Osteoblast (primary cell): ENCODE data around the gene HSH2D. TPM values are rescaled to one million over a fixed set of nuclear protein-coding genes. Genes with fewer than 3 reads are reported as not detected.

Source experiments
- DNase-seq: peaks from one replicate; pipeline ENCODE4 v3.0.0; 2011; ENCODE audit warnings: low spot score, mixed read lengths; ENCODE audit not compliant: insufficient read length; ENCODE audit errors: missing footprints
- H2AFZ ChIP-seq: 2 replicates; pipeline ENCODE4 v1.6.0; 2011; ENCODE audit warnings: mild to moderate bottlenecking, low read length
- H3K27ac ChIP-seq: 2 replicates; pipeline ENCODE4 v1.5.1; 2011; ENCODE audit warnings: mild to moderate bottlenecking, low read depth, low read length, moderate library complexity
- H3K27me3 ChIP-seq: 2 replicates; pipeline ENCODE4 v1.6.0; 2012; ENCODE audit warnings: mild to moderate bottlenecking, control low read depth, inconsistent platforms, low read length, moderate library complexity; ENCODE audit not compliant: insufficient read depth
- H3K36me3 ChIP-seq: 2 replicates; pipeline ENCODE4 v1.5.1; 2011; ENCODE audit warnings: mild to moderate bottlenecking, low read length, control low read depth, moderate library complexity; ENCODE audit not compliant: insufficient read depth
- H3K4me1 ChIP-seq: 2 replicates; pipeline ENCODE4 v1.5.1; 2011; ENCODE audit warnings: mild to moderate bottlenecking, low read length, control low read depth, moderate library complexity; ENCODE audit not compliant: insufficient read depth
- H3K4me2 ChIP-seq: 2 replicates; pipeline ENCODE4 v1.6.0; 2011; ENCODE audit warnings: mild to moderate bottlenecking, low read length; ENCODE audit not compliant: insufficient read depth
- H3K4me3 ChIP-seq: fragments of 200-600 bp; sonication (generic); 3 replicates; pipeline ENCODE4 v1.5.1; 2012; ENCODE audit warnings: mild to moderate bottlenecking, low read length, inconsistent platforms; ENCODE audit not compliant: insufficient read depth
- H3K79me2 ChIP-seq: 2 replicates; pipeline ENCODE4 v1.6.0; 2012; ENCODE audit warnings: mild to moderate bottlenecking, low read length, control low read depth, inconsistent platforms; ENCODE audit not compliant: insufficient read depth
- H3K9me3 ChIP-seq: 2 replicates; pipeline ENCODE4 v1.5.1; 2011; ENCODE audit warnings: low read depth, low read length, control low read depth
- H4K20me1 ChIP-seq: 2 replicates; pipeline ENCODE4 v1.6.0; 2012; ENCODE audit warnings: mild to moderate bottlenecking, low read length, control low read depth; ENCODE audit not compliant: insufficient read depth
- total RNA-seq: library from RNA; depleted of rRNA; stranded (reverse); fragments of >200 nt; gene quantifications from 2 replicates; pipeline ENCODE4 v1.2.3, GENCODE V29; 2012
- TF ChIP-seq, protein P1 (sequence below): IDR thresholded peaks from 2 replicates; pipeline ENCODE4 v1.5.1; 2011; ENCODE audit warnings: mild to moderate bottlenecking, low read depth, low read length, moderate library complexity; ENCODE audit errors: extremely low read depth

Gene HSH2D
- total RNA-seq, 1 donor = 0.36 TPM

DNA sequence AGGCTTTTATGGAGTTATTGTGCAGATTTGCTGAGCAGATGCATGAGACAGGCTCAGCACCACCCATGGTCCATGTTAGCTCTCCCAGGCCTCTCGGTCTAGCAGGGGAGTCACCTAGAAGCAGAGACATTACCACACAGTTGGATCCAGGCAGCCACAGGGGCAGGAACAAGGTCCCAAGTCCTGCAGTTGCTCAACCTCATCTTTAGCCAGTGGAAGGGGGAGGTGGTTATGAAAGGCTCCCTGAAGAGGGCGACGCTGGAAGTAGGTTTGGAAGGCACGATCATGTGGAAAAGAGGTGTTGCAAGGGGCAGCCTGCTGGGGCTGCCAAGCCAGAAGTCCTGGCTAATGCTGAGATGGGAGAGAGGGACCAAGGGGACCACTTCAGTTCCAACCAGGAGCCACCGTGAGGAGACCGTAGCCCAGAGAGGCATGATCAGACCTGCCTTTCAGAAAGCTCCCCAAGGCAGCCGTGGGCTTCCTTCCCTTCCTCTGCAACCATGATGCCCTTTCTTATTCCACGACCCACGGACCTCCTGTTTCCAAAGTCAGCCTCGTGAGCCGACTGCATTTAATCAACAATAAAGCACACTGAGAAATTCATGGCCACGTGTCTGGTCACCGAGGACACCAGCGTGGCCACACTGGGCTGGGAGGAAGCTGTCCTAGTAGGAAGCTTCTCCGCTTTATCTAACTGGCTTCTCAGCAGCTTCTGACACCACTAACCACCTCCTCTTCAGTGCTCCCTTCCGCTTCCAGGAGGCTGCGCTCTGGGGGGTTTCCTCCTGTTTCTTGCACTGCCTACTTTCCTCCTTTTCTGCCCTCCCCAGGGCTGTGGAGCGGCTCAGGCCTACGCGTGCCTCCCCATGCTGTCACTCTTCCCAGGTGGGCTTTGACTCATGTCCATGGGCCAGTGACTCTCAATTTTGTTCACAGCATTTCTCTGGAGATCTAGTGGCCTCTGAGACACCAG is 56.8 kb downstream of the HSH2D start:
- Histone ChIP-seq H3K4me1 (peaks cover 50% of the 10 kb centered on the region), H3K9me3 (no peaks in the 10 kb centered on the region), H2AFZ (no peak overlapping the region), H4K20me1 (peaks cover 60% of the 10 kb centered on the region), H3K4me3 (no peak overlapping the region), H3K4me2 (peak overlapping the region; percentile 97), H3K36me3 (peaks cover 28% of the 10 kb centered on the region), H3K27ac (no peak overlapping the region), H3K79me2 (peaks cover 64% of the 10 kb centered on the region), H3K27me3 (no peaks in the 10 kb centered on the region)
- peak; percentile 86 for DNase-seq
- TF ChIP-seq, protein P1, sequence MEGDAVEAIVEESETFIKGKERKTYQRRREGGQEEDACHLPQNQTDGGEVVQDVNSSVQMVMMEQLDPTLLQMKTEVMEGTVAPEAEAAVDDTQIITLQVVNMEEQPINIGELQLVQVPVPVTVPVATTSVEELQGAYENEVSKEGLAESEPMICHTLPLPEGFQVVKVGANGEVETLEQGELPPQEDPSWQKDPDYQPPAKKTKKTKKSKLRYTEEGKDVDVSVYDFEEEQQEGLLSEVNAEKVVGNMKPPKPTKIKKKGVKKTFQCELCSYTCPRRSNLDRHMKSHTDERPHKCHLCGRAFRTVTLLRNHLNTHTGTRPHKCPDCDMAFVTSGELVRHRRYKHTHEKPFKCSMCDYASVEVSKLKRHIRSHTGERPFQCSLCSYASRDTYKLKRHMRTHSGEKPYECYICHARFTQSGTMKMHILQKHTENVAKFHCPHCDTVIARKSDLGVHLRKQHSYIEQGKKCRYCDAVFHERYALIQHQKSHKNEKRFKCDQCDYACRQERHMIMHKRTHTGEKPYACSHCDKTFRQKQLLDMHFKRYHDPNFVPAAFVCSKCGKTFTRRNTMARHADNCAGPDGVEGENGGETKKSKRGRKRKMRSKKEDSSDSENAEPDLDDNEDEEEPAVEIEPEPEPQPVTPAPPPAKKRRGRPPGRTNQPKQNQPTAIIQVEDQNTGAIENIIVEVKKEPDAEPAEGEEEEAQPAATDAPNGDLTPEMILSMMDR = no peak

DNA sequence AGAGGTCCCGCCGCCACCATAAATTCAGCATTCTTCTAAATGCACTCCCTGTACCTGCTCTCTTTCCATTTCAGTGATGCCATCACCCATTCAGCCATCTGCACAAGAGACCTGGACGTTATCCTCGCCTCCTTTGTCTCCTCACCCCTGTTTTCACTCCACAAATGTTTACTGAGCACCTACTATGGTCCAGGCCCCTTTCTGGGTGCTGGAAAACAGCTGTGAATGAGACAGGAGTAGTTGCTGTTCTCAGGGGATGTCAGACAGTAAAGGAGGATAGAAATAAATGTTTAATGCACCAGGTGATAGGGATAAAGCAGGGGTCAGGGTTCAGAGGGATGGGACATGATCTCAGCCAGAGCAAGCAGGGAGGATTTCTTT is 57.5 kb downstream of the HSH2D start:
- Histone ChIP-seq H3K4me3 (no peak overlapping the region), H3K36me3 (peaks cover 35% of the 10 kb centered on the region), H3K4me2 (no peak overlapping the region), H2AFZ (no peak overlapping the region), H3K4me1 (peaks cover 45% of the 10 kb centered on the region), H3K9me3 (no peaks in the 10 kb centered on the region), H3K79me2 (peaks cover 70% of the 10 kb centered on the region), H3K27me3 (no peaks in the 10 kb centered on the region), H4K20me1 (peaks cover 67% of the 10 kb centered on the region), H3K27ac (no peak overlapping the region)
- TF ChIP-seq, protein P1 = no peak
- DNase-seq = peak; percentile 59

DNA sequence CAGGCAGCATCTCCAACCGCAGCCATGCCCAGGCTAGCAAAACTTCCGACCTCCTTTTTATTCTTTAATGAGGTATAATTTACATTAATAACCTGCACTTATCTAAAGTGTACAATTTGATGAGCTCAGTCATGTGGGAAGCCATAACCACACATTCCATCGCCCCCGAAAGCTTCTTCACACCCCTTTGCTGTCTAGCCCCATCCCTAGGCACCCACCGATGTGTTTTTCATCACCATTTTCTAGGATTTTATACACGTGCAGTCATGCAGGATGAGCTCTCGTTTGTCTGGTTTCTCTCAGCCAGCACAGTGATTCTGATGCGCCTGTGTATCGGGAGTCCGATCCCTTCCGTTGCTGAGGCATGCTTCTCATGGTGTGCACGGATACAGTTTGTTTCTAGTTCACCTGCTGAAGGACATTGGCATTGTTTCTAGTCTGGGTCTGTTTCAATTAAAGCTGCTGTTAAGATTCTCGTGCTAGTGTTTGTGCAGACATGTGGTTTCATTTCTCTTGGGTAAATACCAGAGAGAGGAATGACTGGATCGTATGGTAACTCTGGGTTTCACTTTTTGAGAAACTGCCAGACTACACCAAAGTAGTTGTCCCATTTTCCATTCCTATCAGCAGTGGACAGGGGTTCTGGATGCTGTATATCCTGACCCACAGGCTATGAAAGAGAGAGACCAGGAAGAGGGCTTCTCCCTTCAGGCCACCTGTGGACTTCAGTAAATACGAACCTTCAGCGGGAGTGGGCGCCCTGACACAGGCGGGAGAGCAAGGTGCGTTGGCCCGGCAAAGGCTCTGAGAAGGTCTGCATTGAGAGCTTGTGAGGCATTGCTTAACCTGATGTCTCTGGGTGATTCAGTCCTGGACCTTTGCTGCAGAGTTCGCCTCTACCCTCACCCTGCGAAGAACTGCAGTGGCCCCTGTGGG is 59.1 kb downstream of the HSH2D start:
- Histone ChIP-seq H3K79me2 (peaks cover 72% of the 10 kb centered on the region), H2AFZ (no peak overlapping the region), H4K20me1 (peaks cover 66% of the 10 kb centered on the region), H3K9me3 (no peaks in the 10 kb centered on the region), H3K27ac (no peak overlapping the region), H3K4me2 (peak overlapping the region; percentile 37), H3K4me1 (peaks cover 30% of the 10 kb centered on the region), H3K36me3 (peaks cover 44% of the 10 kb centered on the region), H3K27me3 (no peaks in the 10 kb centered on the region), H3K4me3 (no peak overlapping the region)
- DNase-seq = peak; percentile 93
- TF ChIP-seq, protein P1 = no peak
